Uterus (tissue), 2 donors: ENCODE measurements around the gene TBC1D5.

Experiments used
- POLR2A ChIP-seq, 2 donors: fragments of 450-650 bp; IDR thresholded peaks; one replicate each; pipeline ENCODE4 v1.6.1; 2016; ENCODE audit warnings: antibody characterized with exemption in 2 of 2, mild to moderate bottlenecking in 1 of 2, moderate library complexity in 1 of 2
- TF ChIP-seq, protein P1 (sequence below), 4 experiments: fragments of 200-600 bp in 2 of 4; fragments of 450-650 bp in 2 of 4; sonication (generic) in 2 of 4; IDR thresholded peaks; one replicate each; pipeline ENCODE4 v1.5.1; 2016 to 2019; ENCODE audit warnings: antibody characterized with exemption in 4 of 4, mild to moderate bottlenecking in 2 of 4, moderate library complexity in 1 of 4

DNA sequence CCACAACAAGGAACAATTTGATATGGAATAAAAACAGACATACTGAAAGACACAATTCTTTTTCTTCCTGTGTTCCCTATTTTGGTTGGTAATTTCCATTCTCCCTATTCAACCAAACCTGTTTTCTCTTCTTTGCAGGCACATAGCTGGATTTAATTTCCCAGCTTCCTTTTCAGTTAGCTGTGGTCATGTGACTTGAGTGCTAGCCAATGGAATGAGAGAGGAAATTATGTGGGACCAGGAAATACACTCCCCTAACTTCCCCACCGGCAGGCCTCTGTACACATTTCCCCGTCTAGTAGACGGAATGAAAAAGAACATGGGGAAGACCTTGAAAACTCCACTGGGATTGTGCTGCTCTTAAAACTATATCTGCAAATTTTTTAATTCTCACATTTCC, 351.6 kb downstream of the TBC1D5 start:
- TF ChIP-seq, protein P1, sequence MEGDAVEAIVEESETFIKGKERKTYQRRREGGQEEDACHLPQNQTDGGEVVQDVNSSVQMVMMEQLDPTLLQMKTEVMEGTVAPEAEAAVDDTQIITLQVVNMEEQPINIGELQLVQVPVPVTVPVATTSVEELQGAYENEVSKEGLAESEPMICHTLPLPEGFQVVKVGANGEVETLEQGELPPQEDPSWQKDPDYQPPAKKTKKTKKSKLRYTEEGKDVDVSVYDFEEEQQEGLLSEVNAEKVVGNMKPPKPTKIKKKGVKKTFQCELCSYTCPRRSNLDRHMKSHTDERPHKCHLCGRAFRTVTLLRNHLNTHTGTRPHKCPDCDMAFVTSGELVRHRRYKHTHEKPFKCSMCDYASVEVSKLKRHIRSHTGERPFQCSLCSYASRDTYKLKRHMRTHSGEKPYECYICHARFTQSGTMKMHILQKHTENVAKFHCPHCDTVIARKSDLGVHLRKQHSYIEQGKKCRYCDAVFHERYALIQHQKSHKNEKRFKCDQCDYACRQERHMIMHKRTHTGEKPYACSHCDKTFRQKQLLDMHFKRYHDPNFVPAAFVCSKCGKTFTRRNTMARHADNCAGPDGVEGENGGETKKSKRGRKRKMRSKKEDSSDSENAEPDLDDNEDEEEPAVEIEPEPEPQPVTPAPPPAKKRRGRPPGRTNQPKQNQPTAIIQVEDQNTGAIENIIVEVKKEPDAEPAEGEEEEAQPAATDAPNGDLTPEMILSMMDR (IDR thresholded peaks at IDR 0.05): no peak
- no peak for TF ChIP-seq POLR2A (IDR thresholded peaks at IDR 0.05)
